MM.1S (cell line): ENCODE measurements around the gene ANKRD6.

Experiments used
- DNase-seq: peaks from one replicate; pipeline ENCODE4 v3.0.0-alpha.2; 2015
- H2AFZ ChIP-seq: fragments of 300-600 bp; sonication (generic); 2 replicates; pipeline ENCODE4 v1.6.0; 2016; ENCODE audit warnings: antibody characterized with exemption, low read length
- H3F3A ChIP-seq: fragments of 300-600 bp; sonication (generic); 2 replicates; pipeline ENCODE4 v1.6.1; 2016; ENCODE audit warnings: mild to moderate bottlenecking, antibody characterized with exemption, low read length, moderate library complexity, mixed read lengths; ENCODE audit not compliant: insufficient read depth
- H3K27ac ChIP-seq: fragments of 300-600 bp; sonication (generic); 2 replicates; pipeline ENCODE4 v1.5.1; 2016; ENCODE audit warnings: mild to moderate bottlenecking, low read length
- H3K27me3 ChIP-seq: fragments of 300-600 bp; sonication (generic); replicated peaks from 2 replicates; pipeline ENCODE4 v1.6.0; 2016; ENCODE audit warnings: low read length; ENCODE audit not compliant: insufficient read depth
- H3K36me3 ChIP-seq: fragments of 300-600 bp; sonication (generic); replicated peaks from 2 replicates; pipeline ENCODE4 v1.6.1; 2016; ENCODE audit warnings: mild to moderate bottlenecking, low read length, mixed read lengths; ENCODE audit not compliant: insufficient read depth
- H3K4me1 ChIP-seq: fragments of 300-600 bp; sonication (generic); 2 replicates; pipeline ENCODE4 v1.6.1; 2016; ENCODE audit warnings: low read length, mixed read lengths
- H3K4me2 ChIP-seq: fragments of 300-600 bp; sonication (generic); 2 replicates; pipeline ENCODE4 v1.6.0; 2016; ENCODE audit warnings: low read depth, low read length
- H3K4me3 ChIP-seq: fragments of 300-600 bp; sonication (generic); 2 replicates; pipeline ENCODE4 v1.5.1; 2016; ENCODE audit warnings: low read length, mixed read lengths
- H3K79me2 ChIP-seq: fragments of 300-600 bp; sonication (generic); 2 replicates; pipeline ENCODE4 v1.6.1; 2016; ENCODE audit warnings: mixed run types, low read length, mixed read lengths
- H3K9ac ChIP-seq: fragments of 300-600 bp; sonication (generic); 2 replicates; pipeline ENCODE4 v1.6.1; 2016; ENCODE audit warnings: low read length, mixed read lengths
- H3K9me2 ChIP-seq: fragments of 300-600 bp; sonication (generic); replicated peaks from 2 replicates; pipeline ENCODE4 v1.6.1; 2016; ENCODE audit warnings: mild to moderate bottlenecking, low read length, mixed read lengths; ENCODE audit not compliant: insufficient read depth
- H3K9me3 ChIP-seq: fragments of 300-600 bp; sonication (generic); replicated peaks from 2 replicates; pipeline ENCODE4 v1.6.1; 2016; ENCODE audit warnings: mild to moderate bottlenecking, low read length, mixed read lengths; ENCODE audit not compliant: insufficient read depth
- H4K20me1 ChIP-seq: fragments of 300-600 bp; sonication (generic); 2 replicates; pipeline ENCODE4 v1.6.1; 2016; ENCODE audit warnings: mild to moderate bottlenecking, low read length, moderate library complexity, mixed read lengths; ENCODE audit not compliant: insufficient read depth
- CTCF ChIP-seq: fragments of 300-600 bp; sonication (generic); IDR thresholded peaks from 2 replicates; pipeline ENCODE4 v1.5.1; 2016; ENCODE audit warnings: antibody characterized with exemption, low read length, mixed read lengths
- EZH2 ChIP-seq: fragments of 300-600 bp; sonication (generic); optimal IDR thresholded peaks from 2 replicates; pipeline ENCODE3; 2017; ENCODE audit warnings: low read depth, mild to moderate bottlenecking, antibody characterized with exemption, low read length, mixed read lengths
- EZH2phosphoT487 ChIP-seq: fragments of 300-600 bp; sonication (generic); IDR thresholded peaks from 2 replicates; pipeline ENCODE4 v1.6.1; 2018; ENCODE audit warnings: antibody characterized with exemption, low read length

Gene ANKRD6

GRCh38 chr6:89605861-89606260 lies 172.9 kb downstream of the ANKRD6 start:
- no peak overlapping the region for H3K4me3 ChIP-seq
- H3K79me2 ChIP-seq: no peaks in the 10 kb centered on the region
- no peaks in the 10 kb centered on the region for H3K36me3 ChIP-seq
- H3K27me3 ChIP-seq: no peaks in the 10 kb centered on the region
- no peak overlapping the region for H3K9ac ChIP-seq
- no peaks in the 10 kb centered on the region for H3F3A ChIP-seq
- no peaks in the 10 kb centered on the region for H4K20me1 ChIP-seq
- no peak for DNase-seq
- H2AFZ ChIP-seq: no peak overlapping the region
- H3K9me3 ChIP-seq: no peaks in the 10 kb centered on the region
- H3K4me1 ChIP-seq: peaks cover 9% of the 10 kb centered on the region
- TF ChIP-seq CTCF (no peak), EZH2 (no peak), EZH2phosphoT487 (no peak)
- no peaks in the 10 kb centered on the region for H3K9me2 ChIP-seq
- no peak overlapping the region for H3K27ac ChIP-seq
- no peak overlapping the region for H3K4me2 ChIP-seq

DNA sequence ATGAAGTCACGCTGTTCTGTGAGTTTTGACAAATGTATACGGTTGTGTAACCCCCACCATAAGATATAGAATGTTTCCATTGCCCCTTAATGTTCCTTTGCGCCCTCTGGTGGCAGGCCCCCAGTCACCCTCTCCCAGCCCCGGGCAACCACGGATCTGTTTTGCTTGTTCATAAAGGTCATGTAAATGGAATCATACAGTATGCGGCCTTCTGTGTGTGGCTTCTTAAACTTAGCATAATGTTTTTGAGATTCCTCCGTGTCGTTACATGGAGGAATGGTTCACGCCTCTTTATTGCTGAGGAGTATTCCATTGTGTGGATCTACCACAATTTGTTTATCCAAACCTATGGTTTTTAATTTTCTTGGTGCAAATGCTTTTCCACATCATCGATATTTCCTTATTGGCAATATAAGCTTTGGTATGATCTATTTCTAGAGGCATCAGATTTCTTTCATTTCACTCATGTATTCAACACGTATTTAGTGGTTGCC lies 177.2 kb downstream of the ANKRD6 start:
- H2AFZ ChIP-seq: no peak overlapping the region
- H3F3A ChIP-seq: peaks cover 3% of the 10 kb centered on the region; the same call in 1 of the 2 replicates
- no peak overlapping the region for H3K4me3 ChIP-seq
- H3K27me3 ChIP-seq: no peaks in the 10 kb centered on the region
- no peaks in the 10 kb centered on the region for H3K79me2 ChIP-seq
- H3K27ac ChIP-seq: no peak overlapping the region
- peaks cover 23% of the 10 kb centered on the region for H3K4me1 ChIP-seq
- H4K20me1 ChIP-seq: no peaks in the 10 kb centered on the region
- no peak overlapping the region for H3K9ac ChIP-seq
- no peaks in the 10 kb centered on the region for H3K36me3 ChIP-seq
- H3K9me3 ChIP-seq: no peaks in the 10 kb centered on the region
- H3K9me2 ChIP-seq: no peaks in the 10 kb centered on the region
- H3K4me2 ChIP-seq: no peak overlapping the region
- peak; percentile 63 for DNase-seq
- no peak for TF ChIP-seq EZH2phosphoT487
- TF ChIP-seq EZH2: no peak
- peak; percentile 95 for TF ChIP-seq CTCF

GRCh38 chr6:89611666-89612065 lies 178.7 kb downstream of the ANKRD6 start:
- TF ChIP-seq EZH2 (no peak), CTCF (no peak), EZH2phosphoT487 (no peak)
- H3K27me3 ChIP-seq: no peaks in the 10 kb centered on the region
- H3K4me1 ChIP-seq: peaks cover 23% of the 10 kb centered on the region
- H4K20me1 ChIP-seq: no peaks in the 10 kb centered on the region
- H3K4me3 ChIP-seq: no peak overlapping the region; the same call in 1 of the 2 replicates
- no peaks in the 10 kb centered on the region for H3K9me3 ChIP-seq
- peak; percentile 45 for DNase-seq
- H3F3A ChIP-seq: peaks cover 3% of the 10 kb centered on the region; the same call in 1 of the 2 replicates
- peak overlapping the region; percentile 34; the same call in 1 of the 2 replicates for H3K4me2 ChIP-seq
- H3K79me2 ChIP-seq: no peaks in the 10 kb centered on the region
- H3K36me3 ChIP-seq: no peaks in the 10 kb centered on the region
- H3K27ac ChIP-seq: peak overlapping the region; percentile 0; the same call in 1 of the 2 replicates
- H2AFZ ChIP-seq: peak overlapping the region; percentile 14; the same call in 1 of the 2 replicates
- H3K9me2 ChIP-seq: no peaks in the 10 kb centered on the region
- H3K9ac ChIP-seq: no peak overlapping the region
